Measurements from ENCODE around the gene DIP2B.

DIP2B gene

DNA sequence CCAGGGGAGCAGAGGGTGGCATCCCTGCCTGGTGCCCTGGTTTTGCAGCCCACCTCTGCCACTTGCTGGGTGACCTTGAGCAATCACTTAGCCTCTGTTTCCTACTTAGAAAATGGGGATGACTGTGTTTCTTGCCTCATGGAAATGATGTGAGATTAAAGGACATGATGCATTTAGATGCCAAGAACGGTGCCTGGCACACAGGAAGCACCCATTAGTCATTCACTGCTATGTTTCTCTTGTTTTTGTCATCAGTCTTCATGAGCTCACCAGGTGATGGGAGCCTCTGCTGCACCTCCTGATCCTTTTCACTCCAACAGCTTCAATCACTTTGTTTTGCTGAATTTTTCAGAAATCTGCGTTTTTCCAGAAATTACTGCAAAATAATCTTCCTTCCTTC lies 235.5 kb downstream of the DIP2B start:
- H3K4me3 ChIP-seq (ENCODE audit: control insufficient read depth, low read depth, low read length) = no peak overlapping the region
- DNase-seq (ENCODE audit: low read depth) = no peak
- TF ChIP-seq, protein P1, sequence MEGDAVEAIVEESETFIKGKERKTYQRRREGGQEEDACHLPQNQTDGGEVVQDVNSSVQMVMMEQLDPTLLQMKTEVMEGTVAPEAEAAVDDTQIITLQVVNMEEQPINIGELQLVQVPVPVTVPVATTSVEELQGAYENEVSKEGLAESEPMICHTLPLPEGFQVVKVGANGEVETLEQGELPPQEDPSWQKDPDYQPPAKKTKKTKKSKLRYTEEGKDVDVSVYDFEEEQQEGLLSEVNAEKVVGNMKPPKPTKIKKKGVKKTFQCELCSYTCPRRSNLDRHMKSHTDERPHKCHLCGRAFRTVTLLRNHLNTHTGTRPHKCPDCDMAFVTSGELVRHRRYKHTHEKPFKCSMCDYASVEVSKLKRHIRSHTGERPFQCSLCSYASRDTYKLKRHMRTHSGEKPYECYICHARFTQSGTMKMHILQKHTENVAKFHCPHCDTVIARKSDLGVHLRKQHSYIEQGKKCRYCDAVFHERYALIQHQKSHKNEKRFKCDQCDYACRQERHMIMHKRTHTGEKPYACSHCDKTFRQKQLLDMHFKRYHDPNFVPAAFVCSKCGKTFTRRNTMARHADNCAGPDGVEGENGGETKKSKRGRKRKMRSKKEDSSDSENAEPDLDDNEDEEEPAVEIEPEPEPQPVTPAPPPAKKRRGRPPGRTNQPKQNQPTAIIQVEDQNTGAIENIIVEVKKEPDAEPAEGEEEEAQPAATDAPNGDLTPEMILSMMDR (IDR thresholded peaks at IDR 0.05; ENCODE audit: control insufficient read depth, insufficient read depth, low read depth, low read length, missing control alignments) = no peak

- DNase-seq (ENCODE audit: low read depth) = no peak
- H3K4me3 ChIP-seq (ENCODE audit: control insufficient read depth, low read depth, low read length) = no peak overlapping the region
- TF ChIP-seq, protein P1 (IDR thresholded peaks at IDR 0.05; ENCODE audit: control insufficient read depth, insufficient read depth, low read depth, low read length, missing control alignments) = no peak
Measured at GRCh38 chr12:50742776-50743175, 238.0 kb downstream of the DIP2B start.

GRCh38 chr12:50745861-50746260 lies 241.1 kb downstream of the DIP2B start:
- DNase-seq (ENCODE audit: low read depth) = no peak
- TF ChIP-seq, protein P1 (IDR thresholded peaks at IDR 0.05; ENCODE audit: control insufficient read depth, insufficient read depth, low read depth, low read length, missing control alignments) = no peak

GRCh38 chr12:50746431-50746830 lies 241.6 kb downstream of the DIP2B start:
- DNase-seq (ENCODE audit: low read depth) = no peak
- TF ChIP-seq, protein P1 (IDR thresholded peaks at IDR 0.05; ENCODE audit: control insufficient read depth, insufficient read depth, low read depth, low read length, missing control alignments) = no peak
- no peak overlapping the region for H3K4me3 ChIP-seq (ENCODE audit: control insufficient read depth, low read depth, low read length)

More at GRCh38 chr12:50745861-50746260, 241.1 kb downstream of the DIP2B start:
- H3K4me3 ChIP-seq (ENCODE audit: control insufficient read depth, low read depth, low read length) = no peak overlapping the region

- TF ChIP-seq, protein P1 (IDR thresholded peaks at IDR 0.05; ENCODE audit: control insufficient read depth, insufficient read depth, low read depth, low read length, missing control alignments) = no peak
- DNase-seq (ENCODE audit: low read depth) = no peak
- no peak overlapping the region for H3K4me3 ChIP-seq (ENCODE audit: control insufficient read depth, low read depth, low read length)
Measured at GRCh38 chr12:50747817-50748216, 243.0 kb downstream of the DIP2B start.

DNA sequence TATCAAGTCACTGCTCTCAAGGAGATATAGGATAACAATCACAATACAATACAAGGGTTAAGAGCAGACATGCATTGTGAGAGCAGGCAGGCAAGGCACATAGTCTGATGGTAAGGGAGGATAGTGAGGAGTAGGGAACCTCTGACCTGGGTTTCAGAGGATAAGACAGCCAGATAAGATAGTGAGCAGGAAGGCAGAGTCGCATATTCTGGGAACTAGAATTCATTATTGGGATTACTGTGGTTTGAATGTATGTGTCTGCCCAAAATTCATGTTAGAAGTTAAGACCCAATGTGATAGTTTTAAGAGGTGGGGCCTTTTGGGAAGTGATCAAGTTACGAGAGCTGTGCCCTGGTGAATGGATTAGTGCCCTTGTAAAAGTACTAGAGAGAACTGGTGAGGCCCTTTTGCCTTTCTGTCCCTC lies 244.7 kb downstream of the DIP2B start:
- no peak overlapping the region for H3K4me3 ChIP-seq (ENCODE audit: control insufficient read depth, low read depth, low read length)
- TF ChIP-seq, protein P1 (IDR thresholded peaks at IDR 0.05; ENCODE audit: control insufficient read depth, insufficient read depth, low read depth, low read length, missing control alignments) = no peak
- DNase-seq (ENCODE audit: low read depth) = no peak

DNA sequence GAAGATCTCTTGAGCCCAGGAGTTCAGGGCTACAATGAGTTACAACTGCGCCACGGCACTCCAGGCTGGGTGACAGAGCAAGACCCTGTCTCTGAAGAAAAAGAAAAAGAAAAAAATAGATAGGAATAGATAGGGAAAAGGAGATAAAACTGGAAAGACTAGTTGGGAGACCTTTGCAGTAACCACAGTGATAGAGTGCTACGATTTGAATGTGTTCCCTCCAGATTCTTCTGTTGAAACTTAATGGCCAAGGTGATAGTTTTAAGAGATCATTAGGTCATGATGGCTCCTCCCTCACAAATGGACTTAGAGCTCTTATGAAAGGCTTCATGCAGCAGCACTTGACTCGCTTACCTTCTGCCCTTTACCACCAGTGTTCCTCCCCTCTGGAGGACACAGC lies 245.6 kb downstream of the DIP2B start:
- TF ChIP-seq, protein P1 (IDR thresholded peaks at IDR 0.05; ENCODE audit: control insufficient read depth, insufficient read depth, low read depth, low read length, missing control alignments) = no peak
- no peak overlapping the region for H3K4me3 ChIP-seq (ENCODE audit: control insufficient read depth, low read depth, low read length)
- DNase-seq (ENCODE audit: low read depth) = no peak

All from AG09309 (cell line).